Vagina (tissue), 2 donors: ENCODE measurements around the gene TUBA1A.

ENCODE experiments used
- POLR2A ChIP-seq, 2 donors: fragments of 450-650 bp; IDR thresholded peaks; one replicate each; pipeline ENCODE4 v1.6.1; 2017; ENCODE audit warnings: antibody characterized with exemption in 2 of 2, mild to moderate bottlenecking in 2 of 2, moderate library complexity in 2 of 2
- TF ChIP-seq, protein P1 (sequence below), 3 experiments: fragments of 450-650 bp in 2 of 3; fragments of 200-600 bp in 1 of 3; sonication (generic) in 1 of 3; IDR thresholded peaks; one replicate each; pipeline ENCODE4 v1.5.1; 2017 to 2019; ENCODE audit warnings: antibody characterized with exemption in 3 of 3, mild to moderate bottlenecking in 2 of 3, moderate library complexity in 2 of 3

DNA sequence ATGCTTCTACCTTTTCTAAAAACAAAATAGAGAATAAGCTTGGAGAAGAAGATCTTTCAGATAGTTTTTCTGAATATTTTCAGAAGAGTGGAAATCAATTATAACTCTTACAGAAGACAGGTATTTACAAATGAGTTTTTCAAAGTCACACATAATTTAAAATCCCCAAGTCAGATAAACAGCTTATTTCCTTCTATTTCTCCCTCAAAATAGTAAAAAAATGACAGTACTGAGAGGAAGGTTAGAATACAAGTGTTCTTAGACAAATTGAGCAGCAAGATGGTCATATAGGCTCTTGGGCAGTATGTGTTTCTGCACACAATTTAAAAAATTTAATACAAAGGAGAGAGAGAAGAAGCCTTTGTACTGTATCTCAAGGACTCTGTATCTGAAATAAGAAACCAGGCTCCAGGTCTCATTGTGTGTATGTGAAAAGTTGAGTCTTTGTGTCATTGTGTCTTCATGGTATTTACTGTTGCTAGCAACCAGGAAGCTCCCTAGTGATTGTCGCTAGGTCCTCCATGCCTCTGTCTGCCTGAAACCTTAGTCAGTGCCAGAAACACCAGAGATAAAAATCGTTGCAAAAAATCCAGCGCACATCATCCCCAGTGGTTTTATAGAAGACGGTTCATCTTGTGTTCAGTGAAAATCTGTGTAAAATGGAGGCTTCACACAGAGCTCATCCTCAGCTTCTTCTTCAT lies 12.9 kb upstream of the TUBA1A start:
- TF ChIP-seq, protein P1, sequence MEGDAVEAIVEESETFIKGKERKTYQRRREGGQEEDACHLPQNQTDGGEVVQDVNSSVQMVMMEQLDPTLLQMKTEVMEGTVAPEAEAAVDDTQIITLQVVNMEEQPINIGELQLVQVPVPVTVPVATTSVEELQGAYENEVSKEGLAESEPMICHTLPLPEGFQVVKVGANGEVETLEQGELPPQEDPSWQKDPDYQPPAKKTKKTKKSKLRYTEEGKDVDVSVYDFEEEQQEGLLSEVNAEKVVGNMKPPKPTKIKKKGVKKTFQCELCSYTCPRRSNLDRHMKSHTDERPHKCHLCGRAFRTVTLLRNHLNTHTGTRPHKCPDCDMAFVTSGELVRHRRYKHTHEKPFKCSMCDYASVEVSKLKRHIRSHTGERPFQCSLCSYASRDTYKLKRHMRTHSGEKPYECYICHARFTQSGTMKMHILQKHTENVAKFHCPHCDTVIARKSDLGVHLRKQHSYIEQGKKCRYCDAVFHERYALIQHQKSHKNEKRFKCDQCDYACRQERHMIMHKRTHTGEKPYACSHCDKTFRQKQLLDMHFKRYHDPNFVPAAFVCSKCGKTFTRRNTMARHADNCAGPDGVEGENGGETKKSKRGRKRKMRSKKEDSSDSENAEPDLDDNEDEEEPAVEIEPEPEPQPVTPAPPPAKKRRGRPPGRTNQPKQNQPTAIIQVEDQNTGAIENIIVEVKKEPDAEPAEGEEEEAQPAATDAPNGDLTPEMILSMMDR (IDR thresholded peaks at IDR 0.05), result no peak
- no peak for TF ChIP-seq POLR2A (IDR thresholded peaks at IDR 0.05)
